A549 (cell line): ENCODE results near the gene APBB2.
"Not testable (repeated sequence)": the region's sequence is repeated elsewhere in the genome, so short reads cannot be mapped to it uniquely, and the experiment has no call there.

Experiments
- BHLHE40 ChIP-seq: IDR thresholded peaks from 2 replicates; pipeline ENCODE4 v1.6.1; 2012; ENCODE audit warnings: low read depth, low read length, inconsistent platforms
- CEBPB ChIP-seq, 2 experiments: fragments of >200 bp in 1 of 2; sonication (Bioruptor Twin) in 1 of 2; formaldehyde crosslinking in 1 of 2; IDR thresholded peaks; 2 replicates each; pipeline ENCODE4 v1.6.1; 2012 to 2016
- JUN ChIP-seq, 2 experiments: fragments of >200 bp; sonication (Bioruptor Twin); formaldehyde crosslinking; IDR thresholded peaks; 2 replicates in 1 of 2; 3 replicates in 1 of 2; pipeline ENCODE4 v1.6.1; 2016 to 2017
- KDM1A ChIP-seq: fragments of 200-600 bp; sonication (generic); IDR thresholded peaks from 2 replicates; pipeline ENCODE4 v1.6.1; 2016; ENCODE audit warnings: low read depth, mild to moderate bottlenecking
- TF ChIP-seq, protein P1 (sequence below): fragments of >200 bp; sonication (Bioruptor Twin); formaldehyde crosslinking; IDR thresholded peaks from 3 replicates; pipeline ENCODE4 v1.5.1; 2016

DNA sequence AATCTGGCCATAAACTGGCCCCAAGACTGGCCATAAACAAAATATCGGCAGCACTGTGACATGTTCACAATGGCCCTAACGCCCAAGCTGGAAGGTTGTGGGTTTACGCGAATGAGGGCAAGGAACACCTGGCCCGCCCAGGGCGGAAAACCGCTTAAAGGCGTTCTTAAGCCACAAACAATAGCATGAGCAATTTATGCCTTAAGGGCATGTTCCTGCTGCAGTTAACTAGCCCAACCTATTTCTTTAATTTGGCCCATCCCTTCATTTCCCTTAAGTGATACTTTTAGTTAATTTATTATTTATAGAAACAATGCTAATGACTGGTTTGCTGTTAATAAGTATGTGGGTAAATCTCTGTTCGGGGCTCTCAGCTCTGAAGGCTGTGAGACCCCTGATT lies 154.9 kb downstream of the APBB2 start:
- TF ChIP-seq, protein P1, sequence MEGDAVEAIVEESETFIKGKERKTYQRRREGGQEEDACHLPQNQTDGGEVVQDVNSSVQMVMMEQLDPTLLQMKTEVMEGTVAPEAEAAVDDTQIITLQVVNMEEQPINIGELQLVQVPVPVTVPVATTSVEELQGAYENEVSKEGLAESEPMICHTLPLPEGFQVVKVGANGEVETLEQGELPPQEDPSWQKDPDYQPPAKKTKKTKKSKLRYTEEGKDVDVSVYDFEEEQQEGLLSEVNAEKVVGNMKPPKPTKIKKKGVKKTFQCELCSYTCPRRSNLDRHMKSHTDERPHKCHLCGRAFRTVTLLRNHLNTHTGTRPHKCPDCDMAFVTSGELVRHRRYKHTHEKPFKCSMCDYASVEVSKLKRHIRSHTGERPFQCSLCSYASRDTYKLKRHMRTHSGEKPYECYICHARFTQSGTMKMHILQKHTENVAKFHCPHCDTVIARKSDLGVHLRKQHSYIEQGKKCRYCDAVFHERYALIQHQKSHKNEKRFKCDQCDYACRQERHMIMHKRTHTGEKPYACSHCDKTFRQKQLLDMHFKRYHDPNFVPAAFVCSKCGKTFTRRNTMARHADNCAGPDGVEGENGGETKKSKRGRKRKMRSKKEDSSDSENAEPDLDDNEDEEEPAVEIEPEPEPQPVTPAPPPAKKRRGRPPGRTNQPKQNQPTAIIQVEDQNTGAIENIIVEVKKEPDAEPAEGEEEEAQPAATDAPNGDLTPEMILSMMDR, result not testable (repeated sequence)
- not testable (repeated sequence) for TF ChIP-seq BHLHE40; CEBPB (IDR thresholded peaks at IDR 0.05); KDM1A; JUN (IDR thresholded peaks at IDR 0.05)
